ENCODE results near the gene AKT2. TPM values are rescaled to one million over a fixed set of nuclear protein-coding genes. Genes with fewer than 3 reads are reported as not detected.

Gene AKT2
- total RNA-seq, 3 donors from 2014 or later, result 98.4 to 139 (median 103) TPM

DNA sequence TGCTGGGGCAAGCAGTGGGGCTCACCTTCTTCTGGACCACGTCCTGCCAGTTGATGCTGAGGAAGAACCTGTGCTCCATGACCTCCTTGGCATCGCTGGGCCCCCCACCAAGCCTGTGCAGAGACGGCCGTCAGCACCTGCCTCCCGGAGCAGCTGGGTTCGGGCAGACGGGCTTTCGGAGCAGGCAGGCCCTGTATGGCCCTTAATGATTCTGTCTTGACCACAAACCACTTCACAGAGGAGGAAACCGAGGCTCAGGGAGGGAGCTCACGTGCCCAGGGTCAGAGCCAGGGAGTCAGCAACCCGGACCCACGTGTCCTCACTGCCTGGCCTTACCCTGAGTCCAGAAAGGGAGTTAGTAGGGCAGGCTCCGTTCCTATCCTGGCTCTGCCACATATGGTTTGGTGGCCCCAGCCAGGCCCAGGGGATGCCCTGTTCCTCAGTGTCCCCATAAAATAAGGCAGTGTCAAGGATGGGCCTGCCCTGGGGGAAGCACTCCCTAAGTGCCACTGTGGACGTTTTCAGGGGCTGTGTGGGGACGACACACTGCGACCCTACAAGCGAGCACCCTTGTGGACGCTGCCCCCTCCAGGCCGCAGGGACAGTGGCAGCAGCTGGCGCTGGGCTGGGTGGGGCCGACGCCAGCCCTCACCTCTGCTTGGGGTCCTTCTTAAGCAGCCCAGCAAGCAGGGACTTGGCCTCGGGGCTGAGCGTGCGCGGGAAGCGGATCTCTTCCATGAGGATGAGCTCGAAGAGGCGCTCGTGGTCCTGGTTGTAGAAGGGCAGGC, 49.7 kb downstream of the AKT2 start:
- Histone ChIP-seq H3K4me1 (ENCODE audit: low read depth) (no peaks in the 10 kb centered on the region), H3K9me3 (no peaks in the 10 kb centered on the region), H3K36me3 (ENCODE audit: low read depth) (peaks cover 12% of the 10 kb centered on the region), H3K4me3 (no peak overlapping the region)
- DNase-seq (no peak), ATAC-seq (no peak)
- intact Hi-C loops (cut with DNase I, micrococcal nuclease), result no loop called here
- TF ChIP-seq, protein P1, sequence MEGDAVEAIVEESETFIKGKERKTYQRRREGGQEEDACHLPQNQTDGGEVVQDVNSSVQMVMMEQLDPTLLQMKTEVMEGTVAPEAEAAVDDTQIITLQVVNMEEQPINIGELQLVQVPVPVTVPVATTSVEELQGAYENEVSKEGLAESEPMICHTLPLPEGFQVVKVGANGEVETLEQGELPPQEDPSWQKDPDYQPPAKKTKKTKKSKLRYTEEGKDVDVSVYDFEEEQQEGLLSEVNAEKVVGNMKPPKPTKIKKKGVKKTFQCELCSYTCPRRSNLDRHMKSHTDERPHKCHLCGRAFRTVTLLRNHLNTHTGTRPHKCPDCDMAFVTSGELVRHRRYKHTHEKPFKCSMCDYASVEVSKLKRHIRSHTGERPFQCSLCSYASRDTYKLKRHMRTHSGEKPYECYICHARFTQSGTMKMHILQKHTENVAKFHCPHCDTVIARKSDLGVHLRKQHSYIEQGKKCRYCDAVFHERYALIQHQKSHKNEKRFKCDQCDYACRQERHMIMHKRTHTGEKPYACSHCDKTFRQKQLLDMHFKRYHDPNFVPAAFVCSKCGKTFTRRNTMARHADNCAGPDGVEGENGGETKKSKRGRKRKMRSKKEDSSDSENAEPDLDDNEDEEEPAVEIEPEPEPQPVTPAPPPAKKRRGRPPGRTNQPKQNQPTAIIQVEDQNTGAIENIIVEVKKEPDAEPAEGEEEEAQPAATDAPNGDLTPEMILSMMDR (IDR thresholded peaks at IDR 0.05), result no peak

GRCh38 chr19:40234429-40235237, 50.5 kb downstream of the AKT2 start:
- ATAC-seq (no peak), DNase-seq (no peak)
- intact Hi-C loops (cut with DNase I, micrococcal nuclease), result no loop called here
- H3K4me3 ChIP-seq, result no peak overlapping the region
- H3K9me3 ChIP-seq, result no peaks in the 10 kb centered on the region
- H3K36me3 ChIP-seq (ENCODE audit: low read depth), result peaks cover 12% of the 10 kb centered on the region
- H3K4me1 ChIP-seq (ENCODE audit: low read depth), result no peaks in the 10 kb centered on the region
- TF ChIP-seq, protein P1 (IDR thresholded peaks at IDR 0.05), result no peak

- DNase-seq (no peak), ATAC-seq (no peak)
- Histone ChIP-seq H3K36me3 (ENCODE audit: low read depth) (peaks cover 12% of the 10 kb centered on the region), H3K9me3 (no peaks in the 10 kb centered on the region), H3K4me3 (no peak overlapping the region), H3K4me1 (ENCODE audit: low read depth) (no peaks in the 10 kb centered on the region)
- intact Hi-C loops (cut with DNase I, micrococcal nuclease), result no loop called here
- TF ChIP-seq, protein P1 (IDR thresholded peaks at IDR 0.05), result no peak
Measured at GRCh38 chr19:40233811-40234389, 51.2 kb downstream of the AKT2 start.

DNA sequence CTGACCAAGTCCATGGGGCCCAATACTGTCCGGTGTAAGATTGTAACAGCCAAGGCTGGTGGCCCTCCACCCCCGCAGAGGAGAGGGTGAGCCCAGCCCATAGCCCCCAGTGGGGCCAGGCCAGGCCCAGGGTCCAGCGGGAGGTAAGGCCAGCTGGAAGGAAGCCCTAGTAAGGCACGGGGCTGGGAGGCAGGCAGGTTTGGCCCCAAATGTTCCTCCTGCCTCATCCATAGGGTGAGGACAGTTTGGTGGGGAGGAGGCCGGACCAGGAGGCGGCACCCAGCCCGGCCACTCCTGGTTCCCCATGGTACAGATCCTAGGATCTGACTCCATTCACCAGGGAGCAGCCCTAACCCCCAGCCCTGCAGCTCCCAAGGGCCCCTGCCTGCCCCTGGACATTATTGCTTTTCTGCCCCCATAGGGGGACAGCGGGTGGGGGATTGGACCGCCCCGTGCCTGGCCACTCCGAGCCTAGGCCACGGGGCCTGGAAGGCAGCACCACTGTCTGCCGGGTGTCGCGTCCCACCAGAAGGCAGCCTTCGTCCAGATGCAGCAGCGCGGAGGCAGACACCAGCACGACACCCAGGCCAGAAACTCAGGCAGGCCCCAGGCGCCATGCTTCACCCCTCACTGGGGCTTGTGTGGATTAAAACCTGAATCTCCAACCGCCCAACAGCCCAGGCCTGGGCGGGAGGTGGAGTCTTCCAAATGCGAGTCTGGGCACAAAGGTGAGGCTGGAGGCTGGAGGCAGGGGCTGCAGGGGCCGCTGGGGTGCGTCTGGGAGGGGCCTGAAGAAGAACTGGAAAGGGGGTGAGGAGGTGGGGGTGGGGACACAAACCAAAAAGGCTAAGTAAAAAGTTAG, 52.0 kb downstream of the AKT2 start:
- TF ChIP-seq, protein P1 (IDR thresholded peaks at IDR 0.05), result no peak
- no peaks in the 10 kb centered on the region for H3K9me3 ChIP-seq
- DNase-seq (no peak), ATAC-seq (no peak)
- intact Hi-C loops (cut with DNase I, micrococcal nuclease), result no loop called here
- no peaks in the 10 kb centered on the region for H3K4me1 ChIP-seq (ENCODE audit: low read depth)
- no peak overlapping the region for H3K4me3 ChIP-seq
- H3K36me3 ChIP-seq (ENCODE audit: low read depth), result peaks cover 12% of the 10 kb centered on the region

- Histone ChIP-seq H3K36me3 (ENCODE audit: low read depth) (peaks cover 12% of the 10 kb centered on the region), H3K9me3 (no peaks in the 10 kb centered on the region), H3K4me1 (ENCODE audit: low read depth) (no peaks in the 10 kb centered on the region), H3K4me3 (no peak overlapping the region)
- DNase-seq, result no peak
- TF ChIP-seq, protein P1 (IDR thresholded peaks at IDR 0.05), result no peak
- ATAC-seq, result peak; percentile 11
- intact Hi-C loops (cut with DNase I, micrococcal nuclease), result no loop called here
Measured at GRCh38 chr19:40232479-40232878, 52.7 kb downstream of the AKT2 start.

All from mucosa of descending colon (tissue), 3 donors.